Fibroblast of lung (primary cell): Measurements from ENCODE around the gene TACC2.

Experiments used
- CTCF ChIP-seq, 2 donors: IDR thresholded peaks in 1 of 2; conservative IDR thresholded peaks in 1 of 2; 1 replicate in 1 of 2; 2 replicates in 1 of 2; pipeline ENCODE4 v1.5.1; 2011 to 2012; ENCODE audit warnings: low read length in 2 of 2, control low read depth in 1 of 2, inconsistent platforms in 1 of 2, low read depth in 1 of 2, mild to moderate bottlenecking in 1 of 2
- EZH2 ChIP-seq: IDR thresholded peaks from 2 replicates; pipeline ENCODE4 v1.5.1; 2012; ENCODE audit warnings: low read length, control low read depth, mild to moderate bottlenecking; ENCODE audit errors: missing control alignments

GRCh38 chr10:122271076-122271475 lies 282.1 kb downstream of the TACC2 start, which contains the start of gene BTBD16:
- TF ChIP-seq CTCF (conservative IDR thresholded peaks at IDR 0.05 in 1 of 2, IDR thresholded peaks at IDR 0.05 in 1 of 2; ENCODE audit: low read depth in 1 of 2, low read length in 2 of 2): no peak
- TF ChIP-seq EZH2: no peak
